AG04449 (cell line): ENCODE measurements around the gene MYO7B.

Source experiments
- CTCF ChIA-PET: fragments of 350-600 bp; formaldehyde crosslinking; extraction: SDS; loops from one replicate; lab custom pipeline; 2021; ENCODE audit warnings: antibody characterized with exemption; lab: Yijun Ruan, JAX
- POLR2A ChIA-PET: fragments of 400-600, 350-600 bp; formaldehyde crosslinking; extraction: SDS; loops from one replicate; lab custom pipeline; 2020; ENCODE audit warnings: antibody characterized with exemption, inconsistent platforms; lab: Yijun Ruan, JAX
- DNase-seq: peaks from one replicate; pipeline ENCODE4 v3.0.0-alpha.2; 2010; ENCODE audit warnings: low read depth, low spot score
- H3K4me3 ChIP-seq: 2 replicates; pipeline ENCODE4 v1.5.1; 2011; ENCODE audit warnings: low read depth, mild to moderate bottlenecking, control low read depth, low read length
- TF ChIP-seq, protein P1 (sequence below): IDR thresholded peaks from one replicate; pipeline ENCODE4 v1.5.1; 2011; ENCODE audit warnings: mild to moderate bottlenecking, moderate library complexity, low read length, control low read depth, inconsistent platforms; ENCODE audit not compliant: insufficient read depth; ENCODE audit errors: missing control alignments

The MYO7B gene

DNA sequence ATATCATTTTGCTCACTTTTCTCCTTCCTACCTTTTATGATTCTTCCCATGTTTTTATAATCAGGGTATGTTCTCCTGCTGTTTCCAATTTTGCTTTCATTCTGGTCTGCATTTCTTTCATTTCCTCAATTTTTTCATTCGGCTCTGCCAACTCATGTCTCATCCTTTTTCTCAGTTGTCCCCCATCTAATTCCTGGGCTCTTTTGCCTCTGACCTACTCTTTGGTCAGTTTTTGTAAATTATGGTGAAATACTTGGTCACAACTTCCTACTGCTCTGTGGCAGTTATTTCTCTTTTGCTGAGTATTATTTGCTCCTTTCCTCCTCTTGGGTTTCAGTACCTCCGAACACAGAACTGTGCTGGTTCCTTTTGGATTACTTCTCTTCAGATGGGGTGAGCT lies 27.5 kb downstream of the MYO7B start:
- ChIA-PET POLR2A (no interaction called here), CTCF (no interaction called here)
- H3K4me3 ChIP-seq = no peak overlapping the region
- TF ChIP-seq, protein P1, sequence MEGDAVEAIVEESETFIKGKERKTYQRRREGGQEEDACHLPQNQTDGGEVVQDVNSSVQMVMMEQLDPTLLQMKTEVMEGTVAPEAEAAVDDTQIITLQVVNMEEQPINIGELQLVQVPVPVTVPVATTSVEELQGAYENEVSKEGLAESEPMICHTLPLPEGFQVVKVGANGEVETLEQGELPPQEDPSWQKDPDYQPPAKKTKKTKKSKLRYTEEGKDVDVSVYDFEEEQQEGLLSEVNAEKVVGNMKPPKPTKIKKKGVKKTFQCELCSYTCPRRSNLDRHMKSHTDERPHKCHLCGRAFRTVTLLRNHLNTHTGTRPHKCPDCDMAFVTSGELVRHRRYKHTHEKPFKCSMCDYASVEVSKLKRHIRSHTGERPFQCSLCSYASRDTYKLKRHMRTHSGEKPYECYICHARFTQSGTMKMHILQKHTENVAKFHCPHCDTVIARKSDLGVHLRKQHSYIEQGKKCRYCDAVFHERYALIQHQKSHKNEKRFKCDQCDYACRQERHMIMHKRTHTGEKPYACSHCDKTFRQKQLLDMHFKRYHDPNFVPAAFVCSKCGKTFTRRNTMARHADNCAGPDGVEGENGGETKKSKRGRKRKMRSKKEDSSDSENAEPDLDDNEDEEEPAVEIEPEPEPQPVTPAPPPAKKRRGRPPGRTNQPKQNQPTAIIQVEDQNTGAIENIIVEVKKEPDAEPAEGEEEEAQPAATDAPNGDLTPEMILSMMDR = no peak
- DNase-seq = no peak

DNA sequence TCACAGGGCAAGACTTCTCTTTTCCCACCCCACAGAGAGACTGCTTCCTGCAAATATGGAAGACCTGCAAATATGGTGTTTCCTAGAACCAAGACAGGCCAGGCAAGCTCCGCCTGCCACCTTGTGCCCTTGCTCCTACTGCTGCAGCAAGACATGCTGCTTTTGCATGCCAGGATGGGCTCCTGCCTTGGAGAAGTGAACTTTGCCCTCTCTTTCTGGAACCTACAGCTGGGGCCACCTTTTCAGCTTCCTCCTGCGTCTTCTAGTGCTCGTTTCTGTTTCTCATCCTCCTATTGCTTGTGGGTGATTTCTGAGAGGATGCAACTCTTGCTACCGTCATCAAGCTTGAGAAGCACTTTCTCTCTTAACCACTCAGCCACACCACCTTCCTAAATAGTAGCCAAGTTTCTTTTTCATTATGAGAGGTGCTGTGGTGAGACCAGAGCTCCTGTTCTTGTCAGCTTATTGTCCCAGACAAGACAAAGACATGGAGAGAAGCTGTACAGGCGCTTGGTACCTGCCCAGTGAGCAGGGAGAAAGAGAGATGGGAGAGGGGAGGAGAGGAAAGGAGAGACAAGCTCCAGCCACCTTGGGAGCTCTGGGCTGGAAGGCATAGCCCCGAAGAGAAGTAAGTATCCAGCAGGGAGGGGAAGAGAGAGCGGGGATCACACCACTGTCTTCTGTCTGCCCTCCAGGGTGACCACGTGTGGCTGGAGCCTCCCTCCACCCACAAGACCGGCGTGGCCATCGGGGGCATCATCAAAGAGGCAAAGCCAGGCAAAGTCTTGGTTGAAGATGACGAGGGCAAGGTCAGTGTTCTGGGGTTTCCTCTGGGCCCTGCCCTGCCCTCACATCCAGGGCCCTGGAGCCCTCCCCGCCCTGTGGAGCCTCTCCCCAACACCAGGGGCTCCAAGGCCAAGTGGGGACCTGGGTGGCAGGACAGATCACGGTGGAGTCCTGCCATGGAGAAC lies 28.3 kb downstream of the MYO7B start:
- POLR2A ChIA-PET = no interaction called here
- CTCF ChIA-PET = no interaction called here
- no peak overlapping the region for H3K4me3 ChIP-seq
- no peak for DNase-seq
- TF ChIP-seq, protein P1 = no peak

DNA sequence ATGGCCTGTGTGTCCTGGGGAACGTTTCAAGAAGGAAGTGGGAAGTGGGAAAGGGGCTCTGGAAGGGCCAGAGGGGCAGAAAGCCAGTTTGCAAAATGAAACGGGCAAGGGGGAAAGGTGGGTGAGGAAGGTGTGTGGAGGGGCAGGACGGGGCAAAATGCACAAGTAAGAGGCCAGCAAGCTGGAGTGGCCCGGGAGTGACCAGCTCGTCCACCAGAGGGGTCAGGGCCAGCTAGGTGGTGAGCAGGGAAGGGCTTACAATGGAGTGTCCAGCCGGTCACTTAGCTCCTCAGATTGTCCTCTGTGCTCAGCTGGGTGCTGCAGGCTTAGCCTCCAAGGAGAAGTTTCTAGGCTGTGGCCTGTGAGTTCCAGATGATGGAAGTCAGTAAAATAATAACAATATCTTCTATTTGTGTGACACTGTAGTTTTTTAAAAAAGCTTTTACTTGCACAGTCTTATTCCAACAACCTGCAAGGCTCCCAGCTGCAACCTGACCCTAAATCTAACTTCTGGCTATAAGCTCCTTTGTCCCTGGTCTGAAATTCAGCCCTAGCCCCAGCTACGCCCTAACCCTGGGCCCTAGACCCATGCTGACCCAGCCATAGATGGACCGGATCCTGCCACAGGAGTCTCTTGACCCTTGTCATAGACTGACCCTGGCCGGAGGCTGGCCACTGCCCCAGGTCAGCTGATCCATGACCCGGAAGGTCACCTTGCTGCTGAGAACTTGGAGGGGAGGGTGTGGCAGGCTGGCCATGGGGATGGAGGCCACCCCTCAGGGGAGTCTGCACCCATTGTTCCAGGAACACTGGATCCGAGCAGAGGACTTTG lies 29.2 kb downstream of the MYO7B start:
- TF ChIP-seq, protein P1 = no peak
- CTCF ChIA-PET = no interaction called here
- H3K4me3 ChIP-seq = no peak overlapping the region
- no peak for DNase-seq
- POLR2A ChIA-PET = no interaction called here

DNA sequence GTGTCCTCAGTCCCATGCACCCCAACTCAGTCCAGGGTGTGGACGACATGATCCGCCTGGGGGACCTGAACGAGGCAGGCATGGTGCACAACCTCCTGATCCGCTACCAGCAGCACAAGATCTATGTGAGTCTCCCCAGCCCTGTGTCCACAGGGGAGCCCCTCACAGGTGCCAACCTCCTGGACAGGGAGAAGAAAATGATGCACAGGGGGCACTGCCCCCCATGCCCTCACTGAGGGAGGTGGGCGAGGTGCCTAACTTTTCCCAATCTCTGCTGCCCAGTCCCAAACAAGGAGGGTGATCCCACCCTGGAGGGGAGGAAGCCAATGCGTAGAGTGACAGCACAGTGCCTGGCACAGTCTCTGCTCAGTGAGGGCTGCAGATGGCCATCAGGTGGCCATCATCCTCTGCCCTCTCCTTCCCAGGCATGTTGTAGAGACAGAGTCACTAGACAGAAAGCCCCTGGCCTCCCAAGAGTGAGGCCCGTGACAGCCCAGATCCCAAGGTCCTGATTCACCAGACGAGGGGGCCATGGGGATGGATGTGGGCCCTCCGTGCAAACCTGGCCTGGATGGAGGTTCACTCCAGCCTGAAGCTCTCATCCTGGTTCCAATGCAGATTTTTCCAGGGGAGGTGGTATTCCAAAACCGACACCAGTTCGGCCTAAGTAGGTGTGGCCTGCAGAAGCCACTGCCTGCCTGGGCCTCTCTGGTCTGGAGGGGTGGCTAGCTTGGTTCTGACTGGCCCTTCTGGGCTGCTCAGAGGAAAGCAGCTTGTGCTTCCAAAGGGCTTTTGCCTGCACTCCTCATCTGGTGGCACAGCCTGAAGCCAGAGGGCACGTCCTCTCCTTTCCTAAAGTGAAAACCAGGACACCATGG lies 30.0 kb downstream of the MYO7B start:
- DNase-seq = no peak
- TF ChIP-seq, protein P1 = no peak
- no peak overlapping the region for H3K4me3 ChIP-seq
- ChIA-PET POLR2A (no interaction called here), CTCF (no interaction called here)

DNA sequence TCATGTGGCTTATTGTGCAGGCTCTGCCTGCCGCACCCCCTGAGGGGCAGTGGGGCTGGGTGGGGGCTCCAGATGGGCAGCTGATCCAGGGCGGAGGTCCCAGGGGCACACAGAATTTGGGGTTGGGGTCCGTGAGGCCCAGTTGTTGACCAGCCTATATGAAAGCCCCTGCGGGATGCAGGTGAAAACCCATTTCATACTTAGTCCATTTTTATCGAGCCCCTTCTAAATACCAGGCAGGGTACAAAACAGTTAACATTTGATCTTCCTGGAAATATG lies 30.6 kb downstream of the MYO7B start:
- no peak for DNase-seq
- TF ChIP-seq, protein P1 = no peak
- no peak overlapping the region for H3K4me3 ChIP-seq
- ChIA-PET CTCF (no interaction called here), POLR2A (no interaction called here)
